ENCODE data around the gene NEK3.

- no peak for TF ChIP-seq CTCF (IDR thresholded peaks at IDR 0.05; ENCODE audit: low read depth, low read length, missing input control)
- TF ChIP-seq REST (IDR thresholded peaks at IDR 0.05) = no peak
- TF ChIP-seq MAX (IDR thresholded peaks at IDR 0.05) = no peak
- TF ChIP-seq JUND (IDR thresholded peaks at IDR 0.05) = no peak
- no peak for TF ChIP-seq SP1 (IDR thresholded peaks at IDR 0.05)
Measured at GRCh38 chr13:52092087-52092486, 67.3 kb downstream of the NEK3 start.
